SHP77 treated with DMSO at 0.1 percent for 48 hours (cell line): ENCODE data around the gene SASH1.

Source experiments
- DNase-seq: peaks from one replicate; lab custom pipeline; 2025; lab: John Stamatoyannopoulos, UW

SASH1 gene

GRCh38 chr6:148497717-148498116, 155.1 kb downstream of the SASH1 start:
- no peak for DNase-seq

- DNase-seq, result no peak
Observed at GRCh38 chr6:148500402-148500801, 157.8 kb downstream of the SASH1 start.

GRCh38 chr6:148501178-148501590, 158.5 kb downstream of the SASH1 start:
- DNase-seq, result no peak

DNA sequence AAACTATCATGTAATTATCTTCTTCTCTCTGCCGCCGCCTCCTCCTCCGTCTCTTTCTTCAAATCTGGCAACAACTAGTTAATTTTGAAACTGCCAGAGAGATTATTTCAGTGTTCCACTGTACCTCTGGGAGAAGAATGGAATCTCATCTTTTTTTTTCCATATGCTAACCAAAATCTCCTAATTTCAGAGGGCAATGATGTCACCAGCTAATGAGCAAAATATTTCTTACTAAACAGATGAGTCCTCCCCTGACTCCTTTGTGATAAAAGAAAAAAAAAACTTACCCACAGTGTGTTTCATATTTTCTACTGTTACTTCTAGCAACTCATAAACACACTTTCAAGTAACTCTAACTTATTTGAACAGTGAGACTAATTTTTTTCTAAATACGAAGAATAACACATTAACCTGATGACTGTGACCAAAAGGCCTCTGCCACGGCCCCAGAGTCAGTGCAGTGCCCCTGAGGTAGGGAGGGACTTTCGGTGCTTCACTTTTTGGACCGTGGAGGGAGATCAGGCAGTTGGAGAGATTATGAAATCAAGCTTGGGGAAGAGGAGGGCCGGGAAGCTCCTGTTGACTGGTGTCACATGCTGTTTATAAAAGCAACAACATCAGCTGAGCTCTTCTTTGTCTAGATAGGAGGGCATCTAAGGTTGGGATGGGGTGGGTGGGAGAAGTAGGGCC, 159.6 kb downstream of the SASH1 start:
- DNase-seq, result no peak

DNA sequence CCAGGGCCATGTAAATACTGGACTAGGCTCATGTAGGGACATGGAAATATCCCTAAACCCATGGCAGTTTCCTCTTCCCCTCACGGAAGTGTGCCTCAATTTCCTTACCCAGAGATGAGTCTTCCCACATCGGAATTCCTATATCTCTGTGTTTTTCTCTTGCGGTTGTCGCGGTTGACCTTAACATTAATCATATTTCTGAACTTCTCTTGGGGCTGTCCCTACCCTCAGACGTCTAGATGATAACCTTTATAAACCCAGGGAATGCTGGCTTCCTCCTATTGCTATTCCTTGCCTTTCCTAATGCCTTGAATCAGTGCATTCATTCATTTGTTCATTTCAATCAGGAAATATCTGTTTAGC, 160.1 kb downstream of the SASH1 start:
- no peak for DNase-seq

DNA sequence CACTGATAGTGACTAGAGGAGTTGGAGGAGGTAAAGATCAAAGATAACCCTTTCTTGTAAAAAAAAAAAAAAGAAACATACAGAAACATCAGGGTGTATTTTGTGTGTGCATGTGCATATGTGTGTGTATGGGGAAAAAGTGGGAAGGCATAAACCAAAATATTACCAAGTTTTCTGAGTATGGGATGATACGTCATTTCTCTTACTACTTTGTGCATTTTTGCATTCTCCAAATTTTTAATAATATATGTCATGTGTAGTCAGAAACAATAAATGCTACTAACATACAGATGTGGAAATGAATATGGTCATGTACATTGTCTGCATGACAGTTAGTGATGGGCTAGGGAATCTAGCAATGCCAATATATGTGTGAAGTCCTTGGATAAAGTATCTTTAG, 161.1 kb downstream of the SASH1 start:
- no peak for DNase-seq

GRCh38 chr6:148507774-148508173, 165.1 kb downstream of the SASH1 start:
- no peak for DNase-seq

DNA sequence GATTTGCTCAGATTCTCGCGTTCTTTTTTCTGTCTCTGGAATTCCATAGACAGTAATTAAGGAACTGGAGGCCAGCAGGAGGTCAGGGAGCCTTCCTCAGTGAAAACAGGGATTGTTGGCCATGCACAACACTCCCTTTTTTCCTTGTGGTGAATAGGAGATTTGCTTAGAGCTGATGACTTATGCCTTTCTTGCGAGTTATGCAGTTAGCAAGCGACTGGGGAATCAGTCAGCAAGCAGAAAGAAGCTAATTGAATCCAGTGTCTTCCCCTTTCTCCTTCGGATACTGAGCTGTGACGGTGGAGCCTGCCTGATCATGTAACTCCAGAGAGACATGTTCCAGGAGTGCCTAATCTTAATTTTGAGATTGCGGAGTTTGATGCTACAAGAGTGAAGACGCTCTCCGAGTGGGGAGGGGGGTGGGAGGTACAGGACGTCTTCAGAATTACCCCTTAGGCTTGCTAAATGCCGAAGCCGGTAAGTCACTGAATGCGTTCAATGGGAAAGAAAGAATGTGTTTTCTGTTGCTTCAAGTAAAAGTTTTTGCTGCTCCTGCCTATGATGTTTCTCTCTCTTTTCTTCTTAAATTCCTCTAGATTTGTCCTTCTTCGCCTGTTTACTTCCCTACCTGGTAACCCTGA, 165.9 kb downstream of the SASH1 start:
- DNase-seq, result no peak

DNA sequence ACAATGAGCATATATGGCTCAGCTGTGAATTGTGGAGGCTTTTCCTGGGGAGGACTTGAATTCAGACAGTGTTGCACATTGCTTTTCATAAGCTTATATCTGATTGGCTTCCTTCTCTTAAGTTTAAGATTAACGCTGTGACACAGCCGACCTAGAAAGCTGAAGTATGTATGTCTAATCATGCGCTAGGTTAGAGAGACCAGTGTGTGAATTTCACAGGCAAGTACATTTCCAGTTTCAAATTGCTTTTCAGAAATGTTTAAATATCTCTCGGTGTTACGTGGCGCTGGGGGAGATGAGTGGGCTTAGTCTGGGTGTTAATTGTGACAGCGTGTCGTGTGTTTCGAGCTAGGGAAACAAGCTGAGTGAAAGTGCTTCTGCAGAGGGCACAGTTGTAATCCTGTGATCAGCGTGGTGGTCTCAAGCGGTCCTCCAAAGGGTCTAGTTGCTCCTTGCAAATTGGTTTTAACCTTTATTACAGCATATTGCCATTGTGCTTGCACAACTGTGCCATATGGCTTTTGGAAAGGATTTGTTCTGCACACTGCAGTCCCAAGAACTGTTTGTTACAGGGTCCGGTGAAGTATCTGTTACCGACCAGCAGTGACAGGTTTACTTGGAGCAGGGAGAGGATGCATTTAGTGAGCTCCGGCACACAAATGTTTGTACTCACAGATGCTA, 166.6 kb downstream of the SASH1 start:
- no peak for DNase-seq

- no peak for DNase-seq
Observed at GRCh38 chr6:148509800-148510581, 167.4 kb downstream of the SASH1 start.

- no peak for DNase-seq
Observed at GRCh38 chr6:148513145-148514071, 170.8 kb downstream of the SASH1 start.

GRCh38 chr6:148514091-148514845, 171.6 kb downstream of the SASH1 start:
- no peak for DNase-seq

- no peak for DNase-seq
Observed at GRCh38 chr6:148516217-148516616, 173.6 kb downstream of the SASH1 start.

DNA sequence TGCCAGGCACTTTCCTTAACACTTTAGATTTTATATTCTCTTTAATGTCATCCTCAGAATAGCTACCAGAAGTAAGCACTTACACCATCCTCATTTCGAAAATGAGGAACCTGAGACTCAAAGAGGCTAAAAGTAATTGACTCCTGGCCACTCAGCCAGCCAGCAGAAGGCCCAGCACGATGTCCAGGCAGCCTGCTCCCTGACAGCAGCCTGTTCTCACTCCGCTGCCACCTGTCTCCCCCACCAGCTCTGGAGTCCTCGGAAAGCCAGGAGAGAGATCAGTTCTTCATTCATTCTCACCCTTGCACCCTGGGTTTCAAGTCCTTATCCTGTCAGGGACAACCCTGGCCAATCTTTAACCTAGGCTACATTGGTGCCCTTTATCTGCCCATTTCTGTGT, 174.0 kb downstream of the SASH1 start:
- no peak for DNase-seq

GRCh38 chr6:148517470-148517869, 174.8 kb downstream of the SASH1 start:
- no peak for DNase-seq

DNA sequence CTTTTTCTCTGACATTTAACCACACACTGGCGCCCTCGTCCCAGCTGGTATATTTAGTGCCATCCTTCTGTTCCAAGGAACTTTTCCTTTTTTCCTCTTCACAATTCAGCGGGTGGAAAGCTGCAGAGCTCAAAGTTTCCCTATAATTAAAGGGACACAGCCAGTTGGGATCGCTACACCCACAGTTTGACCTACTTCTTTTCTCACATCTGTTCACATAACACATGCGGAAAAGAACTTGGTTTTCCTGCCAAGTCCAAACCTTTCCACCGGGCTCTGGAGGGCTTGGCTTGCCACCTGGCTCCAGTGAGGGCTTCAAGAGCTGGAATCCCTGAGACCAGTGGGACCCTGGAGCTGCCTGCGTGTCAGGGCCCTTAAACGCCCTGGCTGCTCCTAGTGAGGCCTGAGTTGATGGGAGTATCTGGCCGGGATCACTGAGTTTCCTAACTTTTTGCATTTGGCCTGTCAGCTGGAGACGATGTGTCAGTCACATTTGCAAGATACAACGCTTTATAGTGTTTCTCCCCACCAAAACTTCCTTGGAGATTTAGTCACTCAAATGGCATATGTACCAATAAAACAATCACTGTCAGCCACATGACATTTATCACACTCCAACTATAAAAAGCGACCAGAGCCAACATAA, 176.0 kb downstream of the SASH1 start:
- no peak for DNase-seq

- no peak for DNase-seq
Observed at GRCh38 chr6:148520109-148520841, 177.6 kb downstream of the SASH1 start.

GRCh38 chr6:148521158-148521557, 178.5 kb downstream of the SASH1 start:
- DNase-seq, result no peak

DNA sequence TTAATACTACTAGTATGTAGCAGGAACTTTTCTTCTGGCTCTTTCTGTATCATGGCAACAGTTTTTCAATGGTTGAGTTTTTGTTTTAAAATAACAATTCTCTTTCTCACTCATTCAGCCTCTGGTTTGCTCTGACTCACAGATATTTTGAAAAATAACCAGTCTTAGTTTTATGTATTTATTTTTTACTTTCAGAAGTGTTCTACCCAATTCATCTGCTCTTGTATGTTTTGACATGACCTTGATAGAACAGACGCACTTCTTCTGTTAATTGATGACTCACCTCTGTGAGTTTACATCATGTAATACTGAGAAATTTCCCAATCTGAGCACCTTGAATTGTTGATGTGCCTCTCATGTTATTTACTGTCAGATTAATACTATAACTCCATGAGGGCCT, 178.9 kb downstream of the SASH1 start:
- DNase-seq, result no peak

- no peak for DNase-seq
Observed at GRCh38 chr6:148523048-148523447, 180.4 kb downstream of the SASH1 start.
